Hepatocyte (in vitro differentiated cells): Measurements from ENCODE around the gene SSBP3. TPM values are rescaled to one million over a fixed set of nuclear protein-coding genes. Genes with fewer than 3 reads are reported as not detected.

ENCODE experiments used
- DNase-seq: peaks from one replicate; pipeline ENCODE4 v3.0.0-alpha.2; 2016; ENCODE audit warnings: low spot score
- H2AFZ ChIP-seq: fragments of 200-600 bp; sonication (generic); 2 replicates; pipeline ENCODE4 v1.6.0; 2016; ENCODE audit warnings: antibody characterized with exemption, mild to moderate bottlenecking
- H3K27ac ChIP-seq: fragments of 200-600 bp; sonication (generic); 2 replicates; pipeline ENCODE4 v1.5.1; 2016; ENCODE audit warnings: mild to moderate bottlenecking
- H3K27me3 ChIP-seq: fragments of 200-600 bp; sonication (generic); 2 replicates; pipeline ENCODE4 v1.6.1; 2016
- H3K36me3 ChIP-seq: fragments of 200-600 bp; sonication (generic); replicated peaks from 2 replicates; pipeline ENCODE4 v1.5.1; 2016; ENCODE audit warnings: low read depth; ENCODE audit not compliant: insufficient read depth
- H3K4me1 ChIP-seq: fragments of 200-600 bp; sonication (generic); 2 replicates; pipeline ENCODE4 v1.5.1; 2016; ENCODE audit warnings: mild to moderate bottlenecking, moderate library complexity; ENCODE audit not compliant: insufficient read depth
- H3K4me2 ChIP-seq: fragments of 200-600 bp; sonication (generic); 2 replicates; pipeline ENCODE4 v1.6.0; 2016
- H3K4me3 ChIP-seq: fragments of 200-600 bp; sonication (generic); 2 replicates; pipeline ENCODE4 v1.5.1; 2016; ENCODE audit warnings: mild to moderate bottlenecking
- H3K79me2 ChIP-seq: fragments of 200-600 bp; sonication (generic); 2 replicates; pipeline ENCODE4 v1.6.0; 2017; ENCODE audit warnings: mild to moderate bottlenecking
- H3K9me2 ChIP-seq: fragments of 200-600 bp; sonication (generic); replicated peaks from 2 replicates; pipeline ENCODE4 v1.6.0; 2017; ENCODE audit warnings: mild to moderate bottlenecking; ENCODE audit not compliant: insufficient read depth
- H3K9me3 ChIP-seq: fragments of 200-600 bp; sonication (generic); 2 replicates; pipeline ENCODE4 v1.5.1; 2016; ENCODE audit warnings: low read depth, mild to moderate bottlenecking
- H4K20me1 ChIP-seq: fragments of 200-600 bp; sonication (generic); 2 replicates; pipeline ENCODE4 v1.6.0; 2016; ENCODE audit warnings: mild to moderate bottlenecking; ENCODE audit not compliant: insufficient read depth, poor library complexity, severe bottlenecking
- EZH2 ChIP-seq: fragments of 200-600 bp; sonication (generic); IDR thresholded peaks from 2 replicates; pipeline ENCODE4 v1.6.1; 2016; ENCODE audit warnings: antibody characterized with exemption, mild to moderate bottlenecking, borderline replicate concordance
- EZH2phosphoT487 ChIP-seq: fragments of 200-600 bp; sonication (generic); IDR thresholded peaks from one replicate; pipeline ENCODE4 v1.6.1; 2018; ENCODE audit warnings: antibody characterized with exemption, mild to moderate bottlenecking, low read depth, moderate library complexity; ENCODE audit not compliant: unreplicated experiment, severe bottlenecking
- WGBS: methylation state at CpG from one replicate; pipeline ENCODE4 v1.1.6; 2016; ENCODE audit warnings: low lambda C conversion rate; ENCODE audit errors: missing lambda C conversion rate; 5-methylcytosine and 5-hydroxymethylcytosine counted together
- polyA plus RNA-seq: library from polyadenylated mRNA; unstranded; fragments of >200 nt; fragmentation: Nextera tagmentation; extraction: Ambion mirVana; gene quantifications from 2 replicates; pipeline ENCODE4 v1.2.1, GENCODE V29; 2016
- total RNA-seq: library from RNA; depleted of rRNA; stranded (reverse); fragments of >200 nt; gene quantifications from 2 replicates; pipeline ENCODE4 v1.2.3, GENCODE V29; 2014
- TF ChIP-seq, protein P1 (sequence below): fragments of 200-600 bp; sonication (generic); IDR thresholded peaks from 2 replicates; pipeline ENCODE4 v1.5.1; 2016; ENCODE audit warnings: antibody characterized with exemption, mild to moderate bottlenecking; ENCODE audit not compliant: poor library complexity

Gene SSBP3
- total and polyA plus RNA-seq, 2 experiments from 2014 or later, result 25.8 to 47.2 TPM

DNA sequence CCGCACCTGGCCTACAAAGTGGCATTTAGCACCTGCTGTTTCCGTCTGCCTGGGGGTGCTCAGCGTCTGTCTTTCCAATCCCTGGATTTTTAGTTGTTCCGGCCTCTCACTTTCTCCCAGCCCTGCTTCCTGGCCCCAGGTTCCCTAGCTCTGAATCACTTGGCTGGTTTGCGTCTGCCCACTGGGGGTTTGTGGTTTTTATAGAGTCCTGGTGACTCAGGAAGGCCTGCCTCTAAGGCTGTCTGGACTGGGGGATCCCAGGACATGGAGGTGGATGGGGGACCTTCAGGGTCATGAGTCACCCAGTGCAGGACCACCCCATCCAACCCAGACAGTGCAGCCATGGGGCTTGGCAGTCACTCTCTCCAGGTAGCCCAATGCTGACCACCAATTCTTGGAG lies 152.7 kb downstream of the SSBP3 start:
- H3K4me1 ChIP-seq, result peaks cover 16% of the 10 kb centered on the region
- H3K4me2 ChIP-seq, result no peak overlapping the region
- no peak overlapping the region for H2AFZ ChIP-seq
- no peaks in the 10 kb centered on the region for H3K9me3 ChIP-seq
- 83% methylated on average over 5 of the region's 5 CpGs for WGBS
- H3K27ac ChIP-seq, result no peak overlapping the region
- H4K20me1 ChIP-seq, result peaks cover 8% of the 10 kb centered on the region
- TF ChIP-seq EZH2phosphoT487 (no peak), EZH2 (no peak)
- TF ChIP-seq, protein P1, sequence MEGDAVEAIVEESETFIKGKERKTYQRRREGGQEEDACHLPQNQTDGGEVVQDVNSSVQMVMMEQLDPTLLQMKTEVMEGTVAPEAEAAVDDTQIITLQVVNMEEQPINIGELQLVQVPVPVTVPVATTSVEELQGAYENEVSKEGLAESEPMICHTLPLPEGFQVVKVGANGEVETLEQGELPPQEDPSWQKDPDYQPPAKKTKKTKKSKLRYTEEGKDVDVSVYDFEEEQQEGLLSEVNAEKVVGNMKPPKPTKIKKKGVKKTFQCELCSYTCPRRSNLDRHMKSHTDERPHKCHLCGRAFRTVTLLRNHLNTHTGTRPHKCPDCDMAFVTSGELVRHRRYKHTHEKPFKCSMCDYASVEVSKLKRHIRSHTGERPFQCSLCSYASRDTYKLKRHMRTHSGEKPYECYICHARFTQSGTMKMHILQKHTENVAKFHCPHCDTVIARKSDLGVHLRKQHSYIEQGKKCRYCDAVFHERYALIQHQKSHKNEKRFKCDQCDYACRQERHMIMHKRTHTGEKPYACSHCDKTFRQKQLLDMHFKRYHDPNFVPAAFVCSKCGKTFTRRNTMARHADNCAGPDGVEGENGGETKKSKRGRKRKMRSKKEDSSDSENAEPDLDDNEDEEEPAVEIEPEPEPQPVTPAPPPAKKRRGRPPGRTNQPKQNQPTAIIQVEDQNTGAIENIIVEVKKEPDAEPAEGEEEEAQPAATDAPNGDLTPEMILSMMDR, result no peak
- H3K36me3 ChIP-seq, result no peaks in the 10 kb centered on the region
- DNase-seq, result peak; percentile 45
- peaks cover 24% of the 10 kb centered on the region for H3K79me2 ChIP-seq
- no peak overlapping the region for H3K4me3 ChIP-seq
- no peaks in the 10 kb centered on the region for H3K27me3 ChIP-seq
- H3K9me2 ChIP-seq, result no peaks in the 10 kb centered on the region

DNA sequence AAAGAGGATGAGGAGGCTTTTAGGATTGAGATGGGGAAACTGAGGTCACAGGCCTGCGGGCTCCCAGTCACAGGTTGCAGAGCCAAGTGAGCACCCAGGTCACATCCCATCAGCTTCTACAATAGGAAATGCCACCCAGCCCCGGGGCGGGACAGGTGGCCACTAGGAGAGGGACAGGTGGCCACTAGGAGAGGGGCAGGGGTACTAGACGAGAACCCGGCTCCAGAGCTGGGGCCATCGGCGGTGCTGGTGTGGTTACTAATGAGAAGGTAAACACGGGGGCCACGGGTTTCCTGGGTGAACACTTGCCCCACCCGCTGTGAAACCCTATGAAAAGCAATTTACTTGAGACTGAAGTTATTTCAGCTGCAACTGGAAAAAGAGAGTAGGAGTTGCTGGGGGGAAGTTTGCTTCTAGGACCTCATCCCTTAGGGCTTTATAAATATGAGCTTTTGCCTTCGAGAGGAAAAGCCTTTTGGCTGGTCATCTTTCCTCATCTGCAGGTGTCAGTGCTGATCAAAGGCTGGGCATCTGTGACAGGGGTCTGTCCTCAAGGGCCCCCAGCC lies 153.7 kb downstream of the SSBP3 start:
- H3K9me3 ChIP-seq, result no peaks in the 10 kb centered on the region
- TF ChIP-seq EZH2phosphoT487, result no peak
- TF ChIP-seq, protein P1, result no peak
- no peak for TF ChIP-seq EZH2
- WGBS, result 88% methylated on average over 11 of the region's 11 CpGs
- no peaks in the 10 kb centered on the region for H3K36me3 ChIP-seq
- no peak overlapping the region for H3K4me2 ChIP-seq
- no peak overlapping the region for H2AFZ ChIP-seq
- peaks cover 16% of the 10 kb centered on the region for H3K4me1 ChIP-seq
- no peaks in the 10 kb centered on the region for H3K27me3 ChIP-seq
- no peak overlapping the region for H3K4me3 ChIP-seq
- H4K20me1 ChIP-seq, result peaks cover 4% of the 10 kb centered on the region
- H3K79me2 ChIP-seq, result peaks cover 19% of the 10 kb centered on the region
- no peak for DNase-seq
- H3K9me2 ChIP-seq, result no peaks in the 10 kb centered on the region
- no peak overlapping the region for H3K27ac ChIP-seq

DNA sequence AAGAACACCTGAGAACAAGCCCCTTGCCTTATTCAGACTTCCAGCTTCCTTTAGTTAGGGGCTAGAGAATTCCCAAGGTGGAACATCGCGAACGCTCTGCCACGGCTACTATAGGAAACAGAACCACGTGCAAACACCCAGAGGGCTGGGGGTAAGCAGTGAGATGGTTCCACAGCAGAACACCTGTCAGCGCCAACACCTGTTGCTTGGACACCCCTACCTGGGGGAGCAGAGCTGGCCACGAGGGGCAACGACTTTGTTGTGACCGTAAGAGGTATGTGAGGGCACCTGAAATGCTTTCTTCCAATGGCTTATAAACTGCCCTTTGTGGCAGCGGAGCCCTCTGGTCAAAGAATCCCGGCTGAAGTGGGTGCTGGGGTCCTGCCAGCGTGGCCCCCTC lies 155.5 kb downstream of the SSBP3 start:
- 96% methylated on average over 12 of the region's 12 CpGs for WGBS
- H3K9me2 ChIP-seq, result no peaks in the 10 kb centered on the region
- no peak for TF ChIP-seq EZH2phosphoT487
- TF ChIP-seq, protein P1, result no peak
- no peak for TF ChIP-seq EZH2
- no peak overlapping the region for H2AFZ ChIP-seq
- DNase-seq, result no peak
- H4K20me1 ChIP-seq, result no peaks in the 10 kb centered on the region
- no peak overlapping the region for H3K4me2 ChIP-seq
- peaks cover 10% of the 10 kb centered on the region for H3K4me1 ChIP-seq
- H3K79me2 ChIP-seq, result peaks cover 17% of the 10 kb centered on the region
- H3K36me3 ChIP-seq, result no peaks in the 10 kb centered on the region
- no peaks in the 10 kb centered on the region for H3K27me3 ChIP-seq
- H3K4me3 ChIP-seq, result no peak overlapping the region
- no peak overlapping the region for H3K27ac ChIP-seq
- no peaks in the 10 kb centered on the region for H3K9me3 ChIP-seq
